Neural cell (in vitro differentiated cells): ENCODE results near the gene C2. TPM values are rescaled to one million over a fixed set of nuclear protein-coding genes. Genes with fewer than 3 reads are reported as not detected.
A peak's percentile ranks its signal among the peaks of the same experiment; 100 is the strongest.

Experiments used
- H2AFZ ChIP-seq: fragments of 200-600, 300-800 bp; sonication (generic), shearing (Covaris generic); 2 replicates; pipeline ENCODE4 v1.6.0; 2014; ENCODE audit warnings: low read depth, mild to moderate bottlenecking, antibody characterized with exemption, low read length, moderate library complexity
- H3F3A ChIP-seq: fragments of 200-600 bp; shearing (Covaris generic); 2 replicates; pipeline ENCODE4 v1.6.1; 2016; ENCODE audit warnings: mild to moderate bottlenecking, moderate library complexity, mixed read lengths, antibody characterized with exemption, low read length; ENCODE audit not compliant: insufficient read depth, poor library complexity, severe bottlenecking
- H3K27ac ChIP-seq: fragments of 200-600, 300-800 bp; sonication (generic), shearing (Covaris generic); 2 replicates; pipeline ENCODE4 v1.5.1; 2014; ENCODE audit warnings: mild to moderate bottlenecking, low read length, moderate library complexity
- H3K27me3 ChIP-seq: fragments of 300-800, 200-600 bp; sonication (generic), shearing (Covaris generic); 2 replicates; pipeline ENCODE4 v1.6.0; 2014; ENCODE audit warnings: mild to moderate bottlenecking, low read depth, low read length, moderate library complexity; ENCODE audit not compliant: insufficient read depth
- H3K36me3 ChIP-seq: fragments of 300-800, 200-600 bp; sonication (generic), shearing (Covaris generic); 2 replicates; pipeline ENCODE4 v1.5.1; 2014; ENCODE audit warnings: mild to moderate bottlenecking, antibody characterized with exemption, low read length, moderate library complexity; ENCODE audit not compliant: insufficient read depth
- H3K4me2 ChIP-seq: fragments of 300-800, 200-600 bp; sonication (generic), shearing (Covaris generic); 2 replicates; pipeline ENCODE4 v1.6.0; 2014; ENCODE audit warnings: mild to moderate bottlenecking, low read length
- H3K4me3 ChIP-seq: fragments of 300-800, 200-600 bp; sonication (generic), shearing (Covaris generic); 2 replicates; pipeline ENCODE4 v1.5.1; 2014; ENCODE audit warnings: mild to moderate bottlenecking, low read length, moderate library complexity
- H3K79me2 ChIP-seq: fragments of 200-600 bp; shearing (Covaris generic); replicated peaks from 2 replicates; pipeline ENCODE4 v1.6.0; 2014; ENCODE audit warnings: mild to moderate bottlenecking, low read length, moderate library complexity; ENCODE audit not compliant: insufficient read depth
- H3K9ac ChIP-seq: fragments of 300-800, 200-600 bp; sonication (generic), shearing (Covaris generic); 2 replicates; pipeline ENCODE4 v1.6.1; 2016; ENCODE audit warnings: mild to moderate bottlenecking, low read length, mixed read lengths
- H3K9me2 ChIP-seq: fragments of 200-600 bp; shearing (Covaris generic); 2 replicates; pipeline ENCODE4 v1.6.1; 2016; ENCODE audit warnings: mild to moderate bottlenecking, low read length, mixed read lengths; ENCODE audit not compliant: insufficient read depth
- H3K9me3 ChIP-seq: fragments of 200-600, 300-800 bp; sonication (generic), shearing (Covaris generic); 2 replicates; pipeline ENCODE4 v1.6.1; 2016; ENCODE audit warnings: mild to moderate bottlenecking, mixed run types, low read length, moderate library complexity, mixed read lengths
- H4K20me1 ChIP-seq: fragments of 200-600 bp; shearing (Covaris generic); 2 replicates; pipeline ENCODE4 v1.6.1; 2016; ENCODE audit warnings: mild to moderate bottlenecking, mixed run types; ENCODE audit not compliant: insufficient read depth
- EP300 ChIP-seq: fragments of 450-650 bp; conservative IDR thresholded peaks from 2 replicates; pipeline ENCODE4 v1.6.1; 2014; ENCODE audit warnings: antibody characterized with exemption, mild to moderate bottlenecking, moderate library complexity; ENCODE audit not compliant: poor library complexity, severe bottlenecking
- EZH2 ChIP-seq: fragments of 200-600, 300-800 bp; shearing (Covaris generic), sonication (generic); IDR thresholded peaks from 2 replicates; pipeline ENCODE4 v1.6.1; 2014; ENCODE audit warnings: antibody characterized with exemption, low read length, borderline replicate concordance, mild to moderate bottlenecking; ENCODE audit not compliant: insufficient read depth, poor library complexity, severe bottlenecking
- POLR2AphosphoS5 ChIP-seq: IDR thresholded peaks from 2 replicates; pipeline ENCODE4 v1.6.1; 2012
- RAD21 ChIP-seq: fragments of 450-650 bp; conservative IDR thresholded peaks from 2 replicates; pipeline ENCODE4 v1.6.1; 2014; ENCODE audit warnings: antibody characterized with exemption, mild to moderate bottlenecking, moderate library complexity
- polyA plus RNA-seq: library from polyadenylated mRNA; depleted of rRNA; stranded (reverse); fragments of >200 nt; gene quantifications from 2 replicates; pipeline ENCODE4 v1.2.3, GENCODE V29; 2014
- TF ChIP-seq, protein P1 (sequence below): fragments of 450-650 bp; IDR thresholded peaks from 2 replicates; pipeline ENCODE4 v1.5.1; 2014; ENCODE audit warnings: antibody characterized with exemption, mild to moderate bottlenecking, moderate library complexity; ENCODE audit not compliant: poor library complexity, severe bottlenecking
- TF ChIP-seq, protein P2 (sequence below): IDR thresholded peaks from 2 replicates; pipeline ENCODE4 v1.6.1; 2012; ENCODE audit warnings: borderline replicate concordance

Gene C2
- polyA plus RNA-seq, 1 donor from 2014 or later: 1.2 TPM

GRCh38 chr6:31969712-31970603 lies 42.4 kb downstream of the C2 start:
- peak overlapping the region; percentile 93 for H3K9ac ChIP-seq
- no peaks in the 10 kb centered on the region for H3K9me2 ChIP-seq
- H3K9me3 ChIP-seq: no peaks in the 10 kb centered on the region

GRCh38 chr6:31970604-31971271 lies 43.2 kb downstream of the C2 start:
- H3K9ac ChIP-seq: peak overlapping the region; percentile 93
- no peaks in the 10 kb centered on the region for H3K36me3 ChIP-seq
- H3K4me2 ChIP-seq: peak overlapping the region; percentile 49
- H2AFZ ChIP-seq: no peak overlapping the region
- peak overlapping the region; percentile 95 for H3K4me3 ChIP-seq
- no peaks in the 10 kb centered on the region for H3K9me2 ChIP-seq
- peak overlapping the region; percentile 98 for H3K27ac ChIP-seq
- no peaks in the 10 kb centered on the region for H3K27me3 ChIP-seq
- TF ChIP-seq, protein P1, sequence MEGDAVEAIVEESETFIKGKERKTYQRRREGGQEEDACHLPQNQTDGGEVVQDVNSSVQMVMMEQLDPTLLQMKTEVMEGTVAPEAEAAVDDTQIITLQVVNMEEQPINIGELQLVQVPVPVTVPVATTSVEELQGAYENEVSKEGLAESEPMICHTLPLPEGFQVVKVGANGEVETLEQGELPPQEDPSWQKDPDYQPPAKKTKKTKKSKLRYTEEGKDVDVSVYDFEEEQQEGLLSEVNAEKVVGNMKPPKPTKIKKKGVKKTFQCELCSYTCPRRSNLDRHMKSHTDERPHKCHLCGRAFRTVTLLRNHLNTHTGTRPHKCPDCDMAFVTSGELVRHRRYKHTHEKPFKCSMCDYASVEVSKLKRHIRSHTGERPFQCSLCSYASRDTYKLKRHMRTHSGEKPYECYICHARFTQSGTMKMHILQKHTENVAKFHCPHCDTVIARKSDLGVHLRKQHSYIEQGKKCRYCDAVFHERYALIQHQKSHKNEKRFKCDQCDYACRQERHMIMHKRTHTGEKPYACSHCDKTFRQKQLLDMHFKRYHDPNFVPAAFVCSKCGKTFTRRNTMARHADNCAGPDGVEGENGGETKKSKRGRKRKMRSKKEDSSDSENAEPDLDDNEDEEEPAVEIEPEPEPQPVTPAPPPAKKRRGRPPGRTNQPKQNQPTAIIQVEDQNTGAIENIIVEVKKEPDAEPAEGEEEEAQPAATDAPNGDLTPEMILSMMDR: no peak
- TF ChIP-seq RAD21: no peak
- no peak for TF ChIP-seq EZH2
- no peaks in the 10 kb centered on the region for H3F3A ChIP-seq
- H4K20me1 ChIP-seq: no peaks in the 10 kb centered on the region
- no peaks in the 10 kb centered on the region for H3K9me3 ChIP-seq
- H3K79me2 ChIP-seq: peaks cover 22% of the 10 kb centered on the region

More at GRCh38 chr6:31969712-31970603, 42.4 kb downstream of the C2 start:
- Histone ChIP-seq H4K20me1 (no peaks in the 10 kb centered on the region), H2AFZ (no peak overlapping the region), H3F3A (no peaks in the 10 kb centered on the region), H3K79me2 (peaks cover 22% of the 10 kb centered on the region), H3K4me3 (peak overlapping the region; percentile 95), H3K4me2 (no peak overlapping the region), H3K36me3 (no peaks in the 10 kb centered on the region), H3K27ac (no peak overlapping the region), H3K27me3 (no peaks in the 10 kb centered on the region)
- TF ChIP-seq POLR2AphosphoS5: no peak
- TF ChIP-seq, protein P2, sequence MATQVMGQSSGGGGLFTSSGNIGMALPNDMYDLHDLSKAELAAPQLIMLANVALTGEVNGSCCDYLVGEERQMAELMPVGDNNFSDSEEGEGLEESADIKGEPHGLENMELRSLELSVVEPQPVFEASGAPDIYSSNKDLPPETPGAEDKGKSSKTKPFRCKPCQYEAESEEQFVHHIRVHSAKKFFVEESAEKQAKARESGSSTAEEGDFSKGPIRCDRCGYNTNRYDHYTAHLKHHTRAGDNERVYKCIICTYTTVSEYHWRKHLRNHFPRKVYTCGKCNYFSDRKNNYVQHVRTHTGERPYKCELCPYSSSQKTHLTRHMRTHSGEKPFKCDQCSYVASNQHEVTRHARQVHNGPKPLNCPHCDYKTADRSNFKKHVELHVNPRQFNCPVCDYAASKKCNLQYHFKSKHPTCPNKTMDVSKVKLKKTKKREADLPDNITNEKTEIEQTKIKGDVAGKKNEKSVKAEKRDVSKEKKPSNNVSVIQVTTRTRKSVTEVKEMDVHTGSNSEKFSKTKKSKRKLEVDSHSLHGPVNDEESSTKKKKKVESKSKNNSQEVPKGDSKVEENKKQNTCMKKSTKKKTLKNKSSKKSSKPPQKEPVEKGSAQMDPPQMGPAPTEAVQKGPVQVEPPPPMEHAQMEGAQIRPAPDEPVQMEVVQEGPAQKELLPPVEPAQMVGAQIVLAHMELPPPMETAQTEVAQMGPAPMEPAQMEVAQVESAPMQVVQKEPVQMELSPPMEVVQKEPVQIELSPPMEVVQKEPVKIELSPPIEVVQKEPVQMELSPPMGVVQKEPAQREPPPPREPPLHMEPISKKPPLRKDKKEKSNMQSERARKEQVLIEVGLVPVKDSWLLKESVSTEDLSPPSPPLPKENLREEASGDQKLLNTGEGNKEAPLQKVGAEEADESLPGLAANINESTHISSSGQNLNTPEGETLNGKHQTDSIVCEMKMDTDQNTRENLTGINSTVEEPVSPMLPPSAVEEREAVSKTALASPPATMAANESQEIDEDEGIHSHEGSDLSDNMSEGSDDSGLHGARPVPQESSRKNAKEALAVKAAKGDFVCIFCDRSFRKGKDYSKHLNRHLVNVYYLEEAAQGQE: no peak
- no peak for TF ChIP-seq EP300
- no peak for TF ChIP-seq RAD21
- TF ChIP-seq EZH2: no peak
